CD4-positive, alpha-beta memory T cell (primary cell): ENCODE measurements around the gene SMOC1. TPM values are rescaled to one million over a fixed set of nuclear protein-coding genes. Genes with fewer than 3 reads are reported as not detected.
A peak's percentile ranks its signal among the peaks of the same experiment; 100 is the strongest.

Experiments used
- CTCF ChIA-PET: fragments of 350-600 bp; sonication (Branson Sonifier 250); formaldehyde crosslinking; loops from one replicate; lab custom pipeline; 2021; ENCODE audit warnings: inconsistent platforms; ENCODE audit not compliant: partially characterized antibody; lab: Charles Lee
- POLR2A ChIA-PET: fragments of 350-600 bp; sonication (Branson Sonifier 250); formaldehyde crosslinking; loops from one replicate; lab custom pipeline; 2021; ENCODE audit not compliant: partially characterized antibody; lab: Charles Lee
- DNase-seq, 5 donors: peaks; one replicate each; pipeline versions ENCODE4 v3.0.0 to v3.0.0-alpha.2; 2020 to 2022; ENCODE audit warnings: mixed read lengths in 1 of 5
- H3K27ac ChIP-seq: one replicate; pipeline ENCODE4 v1.7.0; 2013; ENCODE audit warnings: low read depth, low read length
- H3K27me3 ChIP-seq: 2 replicates; pipeline ENCODE4 v1.7.0; 2013; ENCODE audit warnings: mild to moderate bottlenecking, low read length, moderate library complexity; ENCODE audit not compliant: insufficient read depth
- H3K36me3 ChIP-seq: 2 replicates; pipeline ENCODE4 v1.7.0; 2013; ENCODE audit warnings: mild to moderate bottlenecking, low read length, moderate library complexity; ENCODE audit not compliant: insufficient read depth
- H3K4me1 ChIP-seq: 2 replicates; pipeline ENCODE4 v1.7.0; 2013; ENCODE audit warnings: mild to moderate bottlenecking, low read length, moderate library complexity; ENCODE audit not compliant: insufficient read depth
- H3K4me3 ChIP-seq, 2 donors: one replicate each; pipeline ENCODE4 v1.7.0; 2013; ENCODE audit warnings: low read length in 2 of 2, mild to moderate bottlenecking in 1 of 2
- H3K9me3 ChIP-seq, 2 donors: one replicate each; pipeline ENCODE4 v1.7.0; 2013; ENCODE audit warnings: low read length in 2 of 2, control low read depth in 1 of 2; ENCODE audit not compliant: control insufficient read depth in 1 of 2
- H3K27ac Mint-ChIP-seq, 7 donors: one replicate each; pipeline ENCODE4 v1.8.0; 2020 to 2021; ENCODE audit warnings: mixed read lengths in 7 of 7, mild to moderate bottlenecking in 6 of 7, inconsistent platforms in 3 of 7, moderate library complexity in 3 of 7
- H3K27me3 Mint-ChIP-seq, 2 donors: one replicate each; pipeline ENCODE4 v1.8.0; 2020 to 2021; ENCODE audit warnings: mixed read lengths in 2 of 2
- H3K36me3 Mint-ChIP-seq, 2 donors: one replicate each; pipeline ENCODE4 v1.8.0; 2020 to 2021; ENCODE audit warnings: mixed read lengths in 2 of 2, inconsistent platforms in 1 of 2, mild to moderate bottlenecking in 1 of 2
- H3K4me1 Mint-ChIP-seq, 4 donors: one replicate each; pipeline ENCODE4 v1.8.0; 2020 to 2021; ENCODE audit warnings: mixed read lengths in 4 of 4, mild to moderate bottlenecking in 1 of 4
- H3K4me3 Mint-ChIP-seq, 8 donors: one replicate each; pipeline ENCODE4 v1.8.0; 2020 to 2021; ENCODE audit warnings: mixed read lengths in 8 of 8, mild to moderate bottlenecking in 7 of 8, moderate library complexity in 6 of 8, inconsistent platforms in 3 of 8
- H3K9me3 Mint-ChIP-seq, 8 donors: one replicate each; pipeline ENCODE4 v1.8.0; 2020 to 2021; ENCODE audit warnings: mixed read lengths in 8 of 8, mild to moderate bottlenecking in 5 of 8, inconsistent platforms in 3 of 8, moderate library complexity in 1 of 8
- intact Hi-C: fragments of 100-400 bp; cut with micrococcal nuclease; formaldehyde crosslinking; loops from one replicate; pipeline ENCODE4 v1.15.1; 2023
- polyA plus RNA-seq, 2 donors: library from polyadenylated mRNA; unstranded; fragments of 300-500 nt; fragmentation: Illumina TruSeq; gene quantifications; one replicate each; pipeline ENCODE4 v1.2.3, GENCODE V29; 2021
- total RNA-seq, 2 experiments: library from RNA; stranded (reverse); gene quantifications; one replicate each; pipeline ENCODE4 v1.2.3, GENCODE V29; 2021

Gene SMOC1
- total and polyA plus RNA-seq, 4 experiments from 2014 or later: not detected

DNA sequence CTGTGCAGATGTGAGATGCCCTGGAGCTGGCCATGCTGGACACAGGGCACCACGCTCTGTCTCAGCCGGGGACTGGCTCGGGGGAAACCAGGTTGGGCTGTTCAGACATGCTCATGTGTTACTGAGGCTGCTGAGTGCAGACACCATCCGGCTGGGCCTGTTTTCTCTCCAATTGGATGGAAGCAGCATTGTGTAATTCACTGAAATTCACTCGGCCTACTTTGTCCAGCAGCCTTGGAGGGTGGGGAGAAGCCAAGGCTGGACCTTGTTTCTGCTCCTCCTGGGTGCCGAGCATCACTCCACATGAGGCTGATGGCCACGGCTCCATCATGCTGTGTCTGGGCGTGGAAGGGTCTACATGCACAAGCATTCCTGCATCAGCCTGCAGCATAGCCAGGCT lies 130.7 kb downstream of the SMOC1 start:
- intact Hi-C loops: no loop called here
- no peaks in the 10 kb centered on the region for H3K9me3 Mint-ChIP-seq
- CTCF ChIA-PET: no interaction called here
- Histone ChIP-seq H3K4me1 (no peaks in the 10 kb centered on the region), H3K4me3 (no peak overlapping the region), H3K27ac (no peak overlapping the region), H3K36me3 (no peaks in the 10 kb centered on the region), H3K9me3 (no peaks in the 10 kb centered on the region), H3K27me3 (no peaks in the 10 kb centered on the region)
- H3K36me3 Mint-ChIP-seq: no peaks in the 10 kb centered on the region
- no peak overlapping the region for H3K27ac Mint-ChIP-seq
- POLR2A ChIA-PET: no interaction called here
- DNase-seq: no peak
- no peak overlapping the region for H3K4me3 Mint-ChIP-seq
- H3K4me1 Mint-ChIP-seq: no peaks in the 10 kb centered on the region
- peaks cover 7 to 17% of the 10 kb centered on the region in 2 donors for H3K27me3 Mint-ChIP-seq

DNA sequence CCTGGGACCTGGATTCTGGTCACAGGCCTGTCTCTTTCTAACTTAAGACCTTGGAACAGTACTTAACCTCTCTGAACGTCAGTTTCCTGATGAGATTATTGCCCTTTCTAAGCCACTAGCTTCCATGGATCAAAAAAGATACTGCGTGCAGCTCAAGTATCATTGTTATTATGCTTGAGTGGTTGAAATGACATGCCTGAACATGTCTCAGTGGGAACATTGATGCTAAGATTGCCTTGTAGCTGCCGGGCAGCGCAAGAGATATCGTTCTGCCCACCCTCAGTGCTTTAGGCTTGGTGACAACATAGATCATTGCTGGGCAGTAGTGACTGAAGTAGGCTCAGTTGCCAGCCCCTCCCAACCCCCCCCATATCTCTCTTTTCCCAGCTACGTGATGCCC lies 131.9 kb downstream of the SMOC1 start:
- H3K9me3 ChIP-seq: no peaks in the 10 kb centered on the region
- POLR2A ChIA-PET: no interaction called here
- Mint-ChIP-seq H3K4me3 (no peak overlapping the region), H3K4me1 (no peaks in the 10 kb centered on the region), H3K27ac (no peak overlapping the region), H3K27me3 (peaks cover 11 to 17% of the 10 kb centered on the region in 2 donors), H3K36me3 (no peaks in the 10 kb centered on the region), H3K9me3 (no peaks in the 10 kb centered on the region)
- H3K27me3 ChIP-seq: no peaks in the 10 kb centered on the region
- no peak for DNase-seq
- no peak overlapping the region for H3K27ac ChIP-seq
- H3K36me3 ChIP-seq: no peaks in the 10 kb centered on the region
- CTCF ChIA-PET: no interaction called here
- no peaks in the 10 kb centered on the region for H3K4me1 ChIP-seq
- no peak overlapping the region for H3K4me3 ChIP-seq
- intact Hi-C loops: no loop called here

DNA sequence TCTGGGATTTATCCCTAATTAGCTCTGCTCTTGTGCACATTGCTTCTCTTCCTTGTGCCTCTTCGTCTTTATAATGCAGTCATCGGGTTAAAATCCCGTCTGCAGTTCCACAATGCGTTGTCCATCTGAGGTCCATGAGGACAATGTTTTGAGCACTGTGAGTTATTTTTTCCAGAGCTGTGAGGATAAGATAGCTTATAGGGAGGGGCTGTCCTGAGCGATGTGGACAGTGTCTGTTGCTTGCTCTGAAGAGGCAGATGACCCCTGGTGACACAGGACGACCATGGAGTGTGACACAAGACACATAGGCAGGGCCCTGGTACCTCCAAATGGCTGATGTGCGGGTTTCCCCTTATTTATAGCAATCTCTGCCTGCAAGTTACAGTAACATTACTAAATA lies 132.5 kb downstream of the SMOC1 start:
- Histone ChIP-seq H3K27me3 (no peaks in the 10 kb centered on the region), H3K4me3 (no peak overlapping the region), H3K36me3 (no peaks in the 10 kb centered on the region), H3K4me1 (no peaks in the 10 kb centered on the region), H3K9me3 (no peaks in the 10 kb centered on the region), H3K27ac (no peak overlapping the region)
- H3K4me1 Mint-ChIP-seq: no peaks in the 10 kb centered on the region
- no peak overlapping the region for H3K4me3 Mint-ChIP-seq
- no peaks in the 10 kb centered on the region for H3K36me3 Mint-ChIP-seq
- intact Hi-C loops: no loop called here
- no peak for DNase-seq
- H3K9me3 Mint-ChIP-seq: no peaks in the 10 kb centered on the region
- ChIA-PET CTCF (no interaction called here), POLR2A (no interaction called here)
- H3K27ac Mint-ChIP-seq: no peak overlapping the region
- peaks cover 11 to 19% of the 10 kb centered on the region in 2 donors for H3K27me3 Mint-ChIP-seq

DNA sequence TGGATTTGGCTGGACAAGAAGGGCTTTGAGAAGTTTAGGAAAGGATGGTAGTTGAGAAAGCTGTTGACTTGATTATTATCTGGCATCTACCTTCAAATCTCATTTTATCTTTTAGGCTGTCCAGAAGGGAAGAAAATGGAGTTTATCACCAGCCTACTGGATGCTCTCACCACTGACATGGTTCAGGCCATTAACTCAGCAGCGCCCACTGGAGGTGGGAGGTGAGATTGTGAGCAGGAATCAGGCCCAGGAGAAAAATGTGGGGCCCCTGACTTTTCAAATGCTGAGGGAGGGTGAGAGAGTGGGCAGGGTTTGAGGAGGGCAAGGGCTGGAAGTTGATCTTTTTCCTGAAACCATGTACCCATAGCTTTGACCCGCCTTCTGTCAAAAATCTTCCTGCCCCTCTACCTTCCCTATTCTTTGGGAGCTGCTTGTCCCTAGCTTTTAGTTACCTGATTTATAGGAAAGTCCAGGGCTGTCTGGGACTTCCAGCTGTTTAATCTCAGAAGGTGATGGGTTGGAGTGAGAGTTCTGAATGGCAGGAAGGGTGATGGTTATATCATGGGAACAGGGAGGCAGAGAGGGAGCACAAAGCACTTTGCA lies 134.2 kb downstream of the SMOC1 start:
- no peak for DNase-seq
- H3K27ac Mint-ChIP-seq: no peak overlapping the region
- Histone ChIP-seq H3K27me3 (no peaks in the 10 kb centered on the region), H3K4me3 (no peak overlapping the region), H3K36me3 (no peaks in the 10 kb centered on the region), H3K9me3 (no peaks in the 10 kb centered on the region), H3K4me1 (no peaks in the 10 kb centered on the region), H3K27ac (no peak overlapping the region)
- H3K4me3 Mint-ChIP-seq: no peak overlapping the region
- POLR2A ChIA-PET: no interaction called here
- H3K27me3 Mint-ChIP-seq: peaks cover 11 to 21% of the 10 kb centered on the region in 2 donors
- CTCF ChIA-PET: interaction anchor here (1.2 to 1.4 kb wide), 2 partner anchors 15 to 195 kb away, joined by 3 read pairs; no protein-coding TSS in a partner anchor
- no peaks in the 10 kb centered on the region for H3K36me3 Mint-ChIP-seq
- no peaks in the 10 kb centered on the region for H3K9me3 Mint-ChIP-seq
- intact Hi-C loops: no loop called here
- peaks cover 0 to 6% (median under 1%) of the 10 kb centered on the region in 4 donors for H3K4me1 Mint-ChIP-seq

DNA sequence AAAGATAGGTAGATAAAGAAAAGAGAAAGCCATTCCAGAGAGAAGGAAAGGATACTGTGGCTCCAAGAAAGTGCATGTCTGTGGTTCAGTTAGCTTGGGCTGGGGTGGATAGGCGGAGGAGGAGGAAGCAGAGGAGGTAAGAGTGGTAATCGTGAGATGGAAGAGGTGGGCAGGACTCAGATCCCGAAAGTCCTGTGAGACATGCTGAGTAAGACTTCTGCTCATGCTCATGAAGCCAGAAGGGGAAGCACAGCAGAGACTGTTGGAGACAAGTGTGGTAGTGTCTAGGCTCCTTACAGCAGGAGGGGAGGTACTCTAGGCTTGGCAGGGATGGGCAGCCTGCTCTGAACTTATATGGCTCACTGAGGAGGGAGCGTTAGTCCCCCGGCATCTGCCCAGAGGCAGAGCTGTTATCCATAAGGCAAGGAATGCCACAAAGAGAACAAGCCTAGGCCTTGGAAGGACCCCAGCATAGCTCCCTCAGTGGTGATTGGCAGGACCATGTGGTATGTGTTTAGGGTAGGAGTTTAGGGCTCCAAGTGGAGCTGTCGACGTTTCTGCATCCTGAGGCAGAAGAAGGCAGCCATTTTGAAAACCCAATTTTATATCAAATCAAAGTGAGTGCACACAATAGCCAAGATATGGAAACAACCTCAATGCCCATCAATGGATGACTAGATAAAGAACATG lies 135.3 kb downstream of the SMOC1 start:
- intact Hi-C loops: no loop called here

DNA sequence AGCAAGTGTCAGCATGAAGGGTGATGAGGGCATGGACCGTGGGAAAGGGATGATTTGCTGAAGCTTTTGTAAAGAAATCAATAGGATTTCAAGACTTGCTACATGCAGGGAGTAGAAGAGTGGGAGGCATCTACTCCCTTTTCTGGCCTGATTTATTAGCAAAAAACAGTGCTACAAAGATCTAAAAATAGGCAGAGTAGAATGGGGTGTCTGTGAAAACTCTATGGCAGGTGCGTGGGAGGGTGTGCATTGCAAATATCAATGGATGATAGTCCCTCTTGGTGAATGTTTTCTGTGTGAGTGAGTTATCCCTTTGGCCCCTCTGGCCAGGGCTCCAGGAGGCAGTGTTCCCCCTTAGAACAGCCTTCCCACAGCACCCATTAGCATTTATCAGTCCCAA lies 139.0 kb downstream of the SMOC1 start:
- no peak overlapping the region for H3K27ac Mint-ChIP-seq
- Histone ChIP-seq H3K4me3 (no peak overlapping the region), H3K27ac (no peak overlapping the region), H3K36me3 (no peaks in the 10 kb centered on the region), H3K9me3 (no peaks in the 10 kb centered on the region), H3K27me3 (no peaks in the 10 kb centered on the region), H3K4me1 (no peaks in the 10 kb centered on the region)
- no peak for DNase-seq
- H3K4me1 Mint-ChIP-seq: peaks cover 0 to 6% (median 4%) of the 10 kb centered on the region in 4 donors
- peaks cover 10 to 15% of the 10 kb centered on the region in 2 donors for H3K27me3 Mint-ChIP-seq
- peak overlapping the region in 3 of 8 donors; percentile 0 to 38 (median 16) for H3K4me3 Mint-ChIP-seq
- ChIA-PET CTCF (interaction anchor here (1.3 kb wide), 1 partner anchor 10 kb away, joined by 5 read pairs; no protein-coding TSS in a partner anchor), POLR2A (no interaction called here)
- no peaks in the 10 kb centered on the region for H3K9me3 Mint-ChIP-seq
- no peaks in the 10 kb centered on the region for H3K36me3 Mint-ChIP-seq
- intact Hi-C loops: no loop called here

More for the DNA sequence above, 135.3 kb downstream of the SMOC1 start:
- Histone ChIP-seq H3K9me3 (no peaks in the 10 kb centered on the region), H3K4me3 (no peak overlapping the region), H3K36me3 (no peaks in the 10 kb centered on the region), H3K27me3 (no peaks in the 10 kb centered on the region), H3K27ac (no peak overlapping the region), H3K4me1 (no peaks in the 10 kb centered on the region)
- H3K4me3 Mint-ChIP-seq: no peak overlapping the region
- H3K27ac Mint-ChIP-seq: no peak overlapping the region
- no peaks in the 10 kb centered on the region for H3K36me3 Mint-ChIP-seq
- H3K4me1 Mint-ChIP-seq: peaks cover 0 to 6% (median 3%) of the 10 kb centered on the region in 4 donors
- H3K9me3 Mint-ChIP-seq: no peaks in the 10 kb centered on the region
- CTCF ChIA-PET: interaction anchor here (1.4 to 1.5 kb wide), 2 partner anchors 13 to 196 kb away, joined by 3 to 5 read pairs; no protein-coding TSS in a partner anchor
- POLR2A ChIA-PET: no interaction called here
- H3K27me3 Mint-ChIP-seq: peaks cover 11 to 21% of the 10 kb centered on the region in 2 donors
- DNase-seq: no peak

DNA sequence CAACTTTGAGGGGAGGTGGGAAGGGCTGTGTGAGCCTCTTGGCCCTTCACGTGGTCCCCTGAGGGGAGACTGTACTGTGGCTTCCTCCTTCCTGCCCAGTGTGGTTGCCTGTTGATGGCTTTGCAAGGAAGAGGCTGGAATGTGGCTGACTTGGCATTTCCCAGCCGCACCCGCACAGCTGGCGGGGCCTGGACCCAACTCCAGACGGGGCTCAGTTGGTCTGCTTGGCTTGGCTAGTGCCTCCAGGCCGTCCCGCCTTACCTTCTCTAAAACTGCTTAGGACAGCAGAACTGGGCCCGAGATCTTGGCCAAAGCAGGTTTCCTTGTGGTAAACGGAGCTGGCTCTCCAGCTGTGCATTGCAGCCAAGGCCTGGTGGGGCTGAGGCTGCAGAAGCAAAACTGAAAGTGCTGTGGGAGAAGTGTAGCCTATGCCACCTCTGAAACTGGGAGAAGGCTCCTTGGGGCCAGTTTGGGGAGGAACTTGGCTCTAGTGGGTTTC lies 139.5 kb downstream of the SMOC1 start:
- no peak overlapping the region for H3K4me3 ChIP-seq
- POLR2A ChIA-PET: no interaction called here
- CTCF ChIA-PET: interaction anchor here (1.3 kb wide), 1 partner anchor 10 kb away, joined by 5 read pairs; no protein-coding TSS in a partner anchor

More for the DNA sequence above, 139.5 kb downstream of the SMOC1 start:
- H3K4me1 Mint-ChIP-seq: peaks cover 0 to 6% (median 4%) of the 10 kb centered on the region in 4 donors
- peak overlapping the region in 1 of 7 donors; percentile 25 for H3K27ac Mint-ChIP-seq
- intact Hi-C loops: no loop called here
- H3K9me3 Mint-ChIP-seq: no peaks in the 10 kb centered on the region
- no peaks in the 10 kb centered on the region for H3K9me3 ChIP-seq
- no peaks in the 10 kb centered on the region for H3K27me3 ChIP-seq
- peaks cover 10 to 17% of the 10 kb centered on the region in 2 donors for H3K27me3 Mint-ChIP-seq
- peak overlapping the region in 5 of 8 donors; percentile 9 to 43 (median 13) for H3K4me3 Mint-ChIP-seq
- no peaks in the 10 kb centered on the region for H3K4me1 ChIP-seq
- DNase-seq: no peak
- no peaks in the 10 kb centered on the region for H3K36me3 Mint-ChIP-seq
- no peak overlapping the region for H3K27ac ChIP-seq
- H3K36me3 ChIP-seq: no peaks in the 10 kb centered on the region
